Fibroblast of mammary gland (primary cell): ENCODE measurements around the gene CNPPD1.

Source experiments
- DNase-seq: peaks from one replicate; pipeline ENCODE4 v3.0.0-alpha.2; 2010; ENCODE audit warnings: low read depth
- H3K4me3 ChIP-seq: 2 replicates; pipeline ENCODE4 v1.5.1; 2011; ENCODE audit warnings: low read depth, mild to moderate bottlenecking, low read length, moderate library complexity; ENCODE audit not compliant: control insufficient read depth
- TF ChIP-seq, protein P1 (sequence below): conservative IDR thresholded peaks from 2 replicates; pipeline ENCODE4 v1.5.1; 2011; ENCODE audit warnings: low read depth, low read length, inconsistent platforms; ENCODE audit not compliant: control insufficient read depth, insufficient read depth

Gene CNPPD1

DNA sequence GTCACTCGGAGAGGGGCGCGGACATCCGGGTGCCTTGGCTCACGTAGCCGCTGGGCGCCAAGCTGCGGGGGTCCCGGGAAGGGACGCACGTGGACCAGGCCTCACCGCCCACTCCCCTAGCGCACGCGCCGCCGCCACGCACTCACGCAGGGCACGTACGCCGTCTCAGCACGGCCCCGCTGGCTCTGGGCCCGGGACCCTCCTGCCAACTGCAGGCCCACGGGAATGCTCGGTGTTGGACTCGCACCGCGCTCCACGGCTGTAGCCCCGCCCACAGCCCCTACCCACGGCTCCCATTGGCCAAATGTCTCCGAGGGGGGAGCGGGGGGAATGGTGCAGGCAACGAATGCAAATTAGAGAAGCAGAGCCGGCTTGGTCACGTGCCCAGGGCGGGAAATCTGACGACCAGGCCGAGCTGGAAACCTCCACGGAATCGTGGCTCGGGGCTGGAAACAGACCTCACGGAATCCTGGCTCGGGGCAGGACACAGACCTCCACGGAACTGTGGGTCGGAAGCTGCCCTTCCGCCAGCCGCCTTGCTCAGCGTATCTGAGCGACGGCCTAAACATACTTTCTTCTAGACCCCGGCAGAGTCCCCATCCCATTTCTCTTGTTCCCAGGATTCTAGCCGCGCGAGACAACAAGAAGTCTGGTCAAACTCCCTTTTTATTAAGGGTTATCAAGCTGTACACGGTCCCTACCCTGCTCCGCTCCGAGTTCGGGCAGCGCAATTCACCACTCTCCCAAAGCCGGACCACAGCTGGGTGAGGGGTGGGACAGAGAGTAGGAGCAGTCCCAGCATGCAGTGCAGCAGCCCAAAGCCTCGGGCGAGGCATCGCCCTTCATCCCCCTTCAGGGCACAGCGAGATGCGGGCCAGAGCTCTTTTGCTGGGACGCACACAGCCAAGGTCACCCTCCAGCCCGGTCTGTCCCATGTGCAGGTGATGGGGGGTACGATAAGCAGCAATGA, 42.3 kb upstream of the CNPPD1 start, which contains the start of gene ABCB6:
TSS of gene ABCB6 (minus strand) at position 227 of the 970 bp plus-strand sequence. CDS start 285 bp downstream, outside the sequence.
- H3K4me3 ChIP-seq, result peak within 1 kb of the TSS; percentile 56

DNA sequence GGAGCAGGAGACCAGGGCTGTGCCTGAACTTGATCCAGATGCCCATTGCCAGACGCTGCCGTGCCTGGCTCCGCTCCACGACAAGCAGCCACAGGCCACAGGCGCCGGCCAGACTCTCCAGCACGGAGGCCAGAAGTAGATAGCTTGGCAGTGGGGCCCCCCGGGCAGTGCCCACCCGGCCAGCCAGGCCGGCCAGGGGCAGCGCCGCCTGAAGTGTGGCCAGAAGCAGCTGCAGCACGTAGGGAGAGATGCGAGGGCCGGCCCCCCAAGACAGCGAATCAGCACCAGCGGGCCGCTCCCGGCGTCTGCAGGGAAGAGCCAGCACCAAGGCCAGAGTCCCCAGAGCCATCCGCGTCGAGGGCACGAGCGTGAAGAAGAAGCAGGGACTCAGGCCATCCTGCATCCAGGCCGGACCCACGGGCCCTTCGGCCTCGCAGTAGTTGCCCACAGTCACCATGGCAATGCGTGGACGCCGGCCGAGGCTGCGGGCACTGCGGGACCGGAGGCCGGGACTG, 41.5 kb upstream of the CNPPD1 start:
- TF ChIP-seq, protein P1, sequence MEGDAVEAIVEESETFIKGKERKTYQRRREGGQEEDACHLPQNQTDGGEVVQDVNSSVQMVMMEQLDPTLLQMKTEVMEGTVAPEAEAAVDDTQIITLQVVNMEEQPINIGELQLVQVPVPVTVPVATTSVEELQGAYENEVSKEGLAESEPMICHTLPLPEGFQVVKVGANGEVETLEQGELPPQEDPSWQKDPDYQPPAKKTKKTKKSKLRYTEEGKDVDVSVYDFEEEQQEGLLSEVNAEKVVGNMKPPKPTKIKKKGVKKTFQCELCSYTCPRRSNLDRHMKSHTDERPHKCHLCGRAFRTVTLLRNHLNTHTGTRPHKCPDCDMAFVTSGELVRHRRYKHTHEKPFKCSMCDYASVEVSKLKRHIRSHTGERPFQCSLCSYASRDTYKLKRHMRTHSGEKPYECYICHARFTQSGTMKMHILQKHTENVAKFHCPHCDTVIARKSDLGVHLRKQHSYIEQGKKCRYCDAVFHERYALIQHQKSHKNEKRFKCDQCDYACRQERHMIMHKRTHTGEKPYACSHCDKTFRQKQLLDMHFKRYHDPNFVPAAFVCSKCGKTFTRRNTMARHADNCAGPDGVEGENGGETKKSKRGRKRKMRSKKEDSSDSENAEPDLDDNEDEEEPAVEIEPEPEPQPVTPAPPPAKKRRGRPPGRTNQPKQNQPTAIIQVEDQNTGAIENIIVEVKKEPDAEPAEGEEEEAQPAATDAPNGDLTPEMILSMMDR, result no peak
- peak; percentile 64 for DNase-seq

More for the DNA sequence above, 42.3 kb upstream of the CNPPD1 start, which contains the start of gene ABCB6:
- TF ChIP-seq, protein P1, result no peak
- DNase-seq, result peak; percentile 90

DNA sequence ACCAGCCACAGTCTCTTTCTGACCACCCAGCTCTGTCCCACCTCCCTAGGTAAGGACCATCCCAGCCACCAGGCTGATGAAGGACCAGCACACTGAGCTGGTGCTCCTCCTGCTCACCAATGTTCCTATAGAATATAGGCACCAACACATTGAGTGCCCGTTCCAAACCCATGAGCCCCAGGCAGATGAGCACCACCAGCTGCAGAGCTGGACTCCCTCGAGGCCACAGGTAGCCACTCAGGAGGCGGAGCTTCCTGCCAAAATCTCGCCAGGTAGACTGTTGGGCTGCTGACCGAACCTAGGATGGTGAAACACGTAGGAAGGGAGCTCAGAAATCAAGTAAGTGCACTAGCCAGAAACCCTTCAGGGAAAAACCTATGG, 39.8 kb upstream of the CNPPD1 start:
- TF ChIP-seq, protein P1, result no peak
- no peak for DNase-seq

More for the DNA sequence above, 41.5 kb upstream of the CNPPD1 start:
- H3K4me3 ChIP-seq, result peak overlapping the region; percentile 56

DNA sequence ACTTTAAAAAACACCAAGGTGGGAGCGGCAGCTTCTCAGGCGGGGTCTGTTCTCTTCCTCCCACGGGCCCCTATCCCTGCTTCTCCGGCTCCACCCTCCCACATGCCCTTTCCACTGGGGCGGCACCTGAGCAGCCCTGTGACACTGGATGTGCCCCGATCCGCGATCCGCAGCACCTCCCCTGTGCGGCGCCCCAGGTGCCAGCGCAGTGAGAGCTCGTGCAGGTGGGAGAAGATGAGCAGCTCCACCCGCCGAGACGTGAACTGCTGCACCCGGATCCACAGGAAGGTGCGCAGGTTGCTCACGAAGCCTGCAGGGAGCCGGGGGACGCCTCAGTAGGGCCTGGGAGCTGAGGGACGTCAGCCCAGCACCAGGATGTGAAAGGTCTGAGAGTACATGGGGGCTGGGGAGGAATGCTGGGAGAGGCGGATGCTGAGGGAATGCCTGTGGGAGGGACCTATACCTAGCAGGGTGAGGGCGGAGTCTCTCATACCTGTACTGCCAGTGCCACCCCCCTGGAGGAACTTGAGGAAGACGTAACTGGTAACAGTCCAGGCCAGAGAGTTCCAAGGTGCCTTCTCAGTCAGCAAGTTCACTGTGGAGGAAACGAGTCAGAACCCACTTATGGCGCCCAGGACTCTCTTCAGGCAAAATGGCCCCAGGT, 39.3 kb upstream of the CNPPD1 start:
- no peak overlapping the region for H3K4me3 ChIP-seq
- TF ChIP-seq, protein P1, result no peak
- no peak for DNase-seq

More for the DNA sequence above, 39.8 kb upstream of the CNPPD1 start:
- no peak overlapping the region for H3K4me3 ChIP-seq

DNA sequence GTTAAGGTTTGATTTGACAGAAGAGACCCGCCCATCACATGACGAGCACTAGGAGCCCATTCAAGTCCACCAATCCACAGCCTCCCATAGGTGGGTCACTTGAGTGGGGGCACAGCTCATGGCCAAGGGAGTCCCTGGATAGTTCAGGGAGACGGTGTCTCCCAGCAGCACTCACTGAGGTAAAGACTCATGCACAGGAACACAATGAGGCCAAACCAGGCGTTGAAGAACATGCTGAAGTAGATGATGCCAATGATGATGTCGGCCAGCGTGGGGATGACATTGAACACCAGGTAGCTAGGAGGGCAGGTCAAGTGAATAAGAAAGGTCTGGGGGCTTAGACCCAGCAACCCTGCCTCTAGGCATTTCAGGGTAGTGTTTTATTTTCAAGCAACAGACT, 38.1 kb upstream of the CNPPD1 start:
- TF ChIP-seq, protein P1, result no peak
- DNase-seq, result no peak
- H3K4me3 ChIP-seq, result no peak overlapping the region

DNA sequence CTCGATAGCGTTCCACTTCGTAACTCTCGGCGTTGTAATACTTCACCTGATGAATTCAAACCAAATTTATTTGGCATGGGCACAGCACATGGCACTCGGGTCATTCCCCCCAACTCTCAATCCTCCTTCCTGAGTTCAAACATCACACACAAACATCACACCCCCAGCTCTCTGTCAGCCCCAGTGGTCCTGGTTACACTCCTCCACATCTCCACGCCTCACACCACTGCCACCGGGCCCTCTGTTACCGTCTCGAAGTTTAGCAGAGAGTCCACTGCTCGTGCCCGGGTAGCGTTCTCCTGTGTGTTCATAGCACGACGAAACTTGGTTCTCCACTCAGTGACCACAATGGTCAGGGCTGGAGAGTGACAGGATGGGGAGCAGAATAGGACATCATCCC, 37.4 kb upstream of the CNPPD1 start:
- H3K4me3 ChIP-seq, result no peak overlapping the region
- TF ChIP-seq, protein P1, result no peak
- DNase-seq, result no peak
